NCI-H82 treated with DMSO at 0.1 percent for 48 hours (cell line): ENCODE measurements around the gene SOX5.
"Not testable (repeated sequence)": the region's sequence is repeated elsewhere in the genome, so short reads cannot be mapped to it uniquely, and the experiment has no call there.

Experiments
- DNase-seq: peaks from one replicate; lab custom pipeline; 2025; ENCODE audit not compliant: unreplicated experiment; lab: John Stamatoyannopoulos, UW

Gene SOX5

DNA sequence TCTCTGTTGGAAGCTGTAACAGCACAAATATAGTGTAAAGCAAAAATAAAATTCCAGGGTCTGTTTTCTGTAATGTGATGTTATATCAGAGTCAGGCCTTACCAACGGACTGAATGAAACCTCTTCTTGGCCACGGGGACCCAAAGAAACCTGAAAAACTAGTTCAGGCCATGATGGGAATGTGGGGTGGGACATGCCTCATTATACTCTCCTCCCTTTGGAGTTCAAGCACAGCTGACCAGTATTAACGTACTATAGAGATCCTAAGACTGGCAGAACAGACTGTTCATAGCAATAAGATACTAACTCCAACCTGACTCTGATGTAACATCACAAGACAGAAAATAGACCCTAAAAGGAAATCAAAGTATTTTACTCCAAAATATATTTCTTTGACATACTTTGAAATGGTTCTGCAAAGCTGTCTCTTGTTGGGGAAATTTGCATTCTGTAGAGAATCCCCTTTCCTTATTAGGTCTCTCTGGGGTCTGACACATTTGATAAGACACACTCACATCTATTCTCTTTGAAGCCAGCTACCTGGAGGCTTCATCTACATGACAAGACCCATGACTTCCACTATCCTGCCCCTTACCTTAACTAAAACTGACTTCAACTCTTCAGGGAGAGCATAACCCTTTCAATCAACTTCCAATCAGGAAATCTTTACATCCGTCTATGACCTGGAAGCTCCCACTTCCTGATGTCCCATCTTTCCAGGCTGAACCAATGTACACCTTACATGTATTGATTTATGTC, 444.6 kb downstream of the SOX5 start:
- DNase-seq = no peak

DNA sequence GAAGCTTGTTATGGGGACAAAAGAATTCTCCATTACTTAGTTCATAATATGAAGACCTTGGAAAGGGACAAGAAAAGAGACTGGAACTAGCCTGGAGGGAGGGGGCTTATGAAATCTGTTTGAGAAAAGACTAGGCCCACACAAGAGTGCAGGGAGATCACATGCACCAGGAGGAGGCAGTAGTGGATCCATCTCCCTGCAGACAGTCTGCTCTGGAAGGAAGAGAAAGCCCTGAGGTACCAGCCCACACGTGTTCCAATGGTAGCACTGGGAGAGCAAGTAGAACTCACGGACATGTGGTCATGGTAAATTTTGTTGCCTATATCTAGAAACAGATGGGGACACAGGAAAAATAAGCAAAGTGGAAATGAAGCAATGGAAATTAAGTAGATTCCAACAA, 445.4 kb downstream of the SOX5 start:
- DNase-seq = no peak

DNA sequence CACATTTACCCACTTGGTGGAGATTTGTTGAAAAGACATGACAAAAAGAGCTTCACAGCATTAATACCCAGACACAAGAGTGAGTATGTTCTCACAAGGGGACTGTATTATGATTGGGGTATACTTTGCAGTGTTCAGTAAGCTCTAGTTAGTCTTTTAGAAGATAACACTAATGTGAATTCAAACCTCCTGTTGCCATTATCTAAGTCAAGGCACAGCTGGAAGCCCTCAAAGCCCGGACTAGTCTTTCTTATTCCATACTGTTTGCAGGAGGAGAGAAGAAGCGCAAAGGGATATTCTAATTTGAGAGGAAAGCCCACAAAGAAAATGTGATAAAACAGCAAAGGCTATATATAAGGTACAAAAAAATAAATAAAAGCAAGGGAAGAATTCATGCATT, 445.9 kb downstream of the SOX5 start:
- DNase-seq = no peak

DNA sequence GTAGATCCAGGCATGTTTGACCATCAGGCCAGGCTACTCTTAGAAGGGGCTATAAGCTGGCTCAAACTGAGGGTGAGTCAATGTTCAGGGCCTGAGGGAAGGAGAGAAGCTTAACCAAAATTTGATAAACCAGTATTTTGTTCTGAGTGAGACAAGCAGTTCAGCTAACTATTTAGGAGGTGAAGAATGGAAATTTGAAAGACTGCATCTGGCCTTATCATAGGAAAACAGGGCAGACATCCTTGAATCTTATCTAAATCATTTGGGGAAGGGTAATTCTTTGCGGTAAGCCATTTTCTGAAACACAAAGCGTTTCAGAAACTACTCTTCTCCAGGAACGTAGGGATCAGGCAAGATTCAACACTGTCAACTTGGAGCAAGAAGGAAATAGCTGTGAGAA, 447.2 kb downstream of the SOX5 start:
- no peak for DNase-seq

DNA sequence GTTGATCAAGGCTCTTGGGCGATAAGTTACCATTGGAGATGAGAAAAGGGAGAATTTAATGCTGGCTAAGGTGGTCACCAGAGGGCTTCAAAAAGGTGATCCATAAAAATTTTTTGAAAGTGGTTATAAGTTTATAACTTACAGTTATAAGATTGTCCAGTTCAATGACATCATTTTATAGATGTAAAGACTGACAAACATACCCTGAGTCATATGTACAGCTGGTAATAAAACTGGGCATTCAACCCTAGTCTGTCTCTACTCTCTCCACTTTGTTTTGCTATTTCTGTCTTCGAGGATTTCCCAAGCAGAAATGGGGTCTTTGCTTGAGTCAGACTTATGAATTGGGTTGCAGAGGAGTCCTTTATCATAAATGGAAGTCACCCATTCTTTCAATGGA, 454.0 kb downstream of the SOX5 start:
- DNase-seq = no peak

DNA sequence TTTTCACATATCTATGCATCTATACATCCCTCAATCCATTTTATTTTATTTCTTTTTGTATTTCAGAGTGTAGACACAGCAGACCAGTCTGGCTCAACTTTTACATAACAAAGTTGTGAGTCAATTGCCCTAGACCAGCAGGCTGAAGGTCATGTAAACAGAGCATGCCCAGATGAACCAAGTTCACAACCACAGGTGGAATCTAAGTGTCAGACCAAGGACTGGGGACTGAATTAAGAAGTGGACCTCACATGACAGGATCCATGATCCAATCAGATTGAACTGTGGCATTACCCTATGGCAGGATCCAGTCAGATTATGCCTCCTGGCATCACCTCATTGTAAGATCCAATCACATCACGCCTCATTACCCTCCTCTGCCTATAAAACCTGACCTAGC, 455.8 kb downstream of the SOX5 start:
- DNase-seq = no peak

DNA sequence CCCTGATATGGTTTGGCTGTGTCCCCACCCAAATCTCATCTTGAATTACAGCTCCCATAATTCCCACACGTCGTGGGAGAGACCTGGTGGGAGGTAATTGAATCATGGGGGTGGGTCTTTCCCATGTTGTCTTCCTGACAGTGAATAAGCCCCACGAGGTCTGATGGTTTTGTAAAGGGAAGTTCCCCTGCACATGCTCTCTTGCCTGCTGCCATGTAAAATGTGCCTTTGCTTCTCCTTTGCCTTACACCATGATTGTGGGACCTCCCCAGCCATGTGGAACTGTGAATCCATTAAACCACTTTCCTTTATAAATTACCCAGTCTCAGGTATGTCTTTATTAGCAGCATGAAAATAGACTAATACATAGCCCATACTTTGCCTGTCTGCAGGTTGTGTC, 458.4 kb downstream of the SOX5 start:
- not testable (repeated sequence) for DNase-seq

DNA sequence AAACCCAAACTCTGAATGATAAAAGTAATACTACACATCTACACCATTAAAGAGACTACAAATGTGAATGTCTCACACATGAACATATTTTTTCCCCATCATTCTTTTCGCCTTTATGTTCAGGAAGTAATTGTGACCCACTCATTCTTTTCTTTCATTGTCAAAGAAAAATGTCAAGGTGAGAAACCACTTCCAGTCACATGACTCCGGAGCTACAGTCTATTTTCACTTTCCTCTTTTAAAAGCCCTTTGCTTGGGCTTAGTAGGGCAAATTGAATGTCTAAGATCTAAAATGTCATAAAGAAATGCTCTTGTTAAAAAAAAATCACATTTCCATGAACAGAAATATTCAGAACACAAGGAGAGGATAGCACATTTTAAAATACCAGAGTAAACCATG, 461.3 kb downstream of the SOX5 start:
- DNase-seq = no peak

DNA sequence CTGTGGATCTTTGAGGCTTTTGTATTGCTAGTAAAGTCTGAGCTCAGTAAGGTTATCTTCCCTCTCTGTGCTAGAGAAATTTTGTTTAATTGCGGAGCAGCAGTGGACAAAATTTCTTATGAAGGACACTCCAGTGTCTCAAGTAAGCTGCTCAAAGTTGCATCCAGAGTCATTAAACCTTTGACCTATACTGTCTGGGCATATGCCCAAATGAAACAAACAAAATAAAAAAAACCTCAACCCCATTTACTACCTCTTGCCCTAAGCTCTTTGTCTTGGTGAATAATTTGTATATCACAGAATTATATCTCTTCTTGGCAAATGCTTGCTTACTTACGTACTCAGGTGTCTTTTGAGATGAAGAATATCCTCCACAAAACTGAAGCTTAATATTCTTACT, 465.2 kb downstream of the SOX5 start:
- no peak for DNase-seq

DNA sequence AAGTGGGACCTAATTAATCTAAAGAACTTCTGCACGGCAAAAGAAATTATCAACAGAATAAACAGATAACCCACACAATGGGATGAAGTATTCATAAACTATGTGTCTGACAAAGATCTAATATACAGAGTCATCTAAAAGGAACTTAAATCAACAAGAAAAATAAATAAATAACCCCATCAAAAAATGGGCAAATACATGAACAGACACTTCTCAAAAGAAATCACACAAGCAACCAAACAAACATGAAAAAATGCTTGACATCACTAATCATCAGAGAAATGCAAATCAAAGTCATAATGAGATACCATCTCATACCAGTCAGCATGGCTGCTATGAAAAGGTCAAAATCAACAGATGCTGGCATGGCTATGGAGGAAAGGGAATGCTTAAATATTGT, 466.9 kb downstream of the SOX5 start:
- DNase-seq = no peak
